Measurements from ENCODE around the gene KCNIP2.
"Not testable (repeated sequence)": the region's sequence is repeated elsewhere in the genome, so short reads cannot be mapped to it uniquely, and the experiment has no call there.

Gene KCNIP2

DNA sequence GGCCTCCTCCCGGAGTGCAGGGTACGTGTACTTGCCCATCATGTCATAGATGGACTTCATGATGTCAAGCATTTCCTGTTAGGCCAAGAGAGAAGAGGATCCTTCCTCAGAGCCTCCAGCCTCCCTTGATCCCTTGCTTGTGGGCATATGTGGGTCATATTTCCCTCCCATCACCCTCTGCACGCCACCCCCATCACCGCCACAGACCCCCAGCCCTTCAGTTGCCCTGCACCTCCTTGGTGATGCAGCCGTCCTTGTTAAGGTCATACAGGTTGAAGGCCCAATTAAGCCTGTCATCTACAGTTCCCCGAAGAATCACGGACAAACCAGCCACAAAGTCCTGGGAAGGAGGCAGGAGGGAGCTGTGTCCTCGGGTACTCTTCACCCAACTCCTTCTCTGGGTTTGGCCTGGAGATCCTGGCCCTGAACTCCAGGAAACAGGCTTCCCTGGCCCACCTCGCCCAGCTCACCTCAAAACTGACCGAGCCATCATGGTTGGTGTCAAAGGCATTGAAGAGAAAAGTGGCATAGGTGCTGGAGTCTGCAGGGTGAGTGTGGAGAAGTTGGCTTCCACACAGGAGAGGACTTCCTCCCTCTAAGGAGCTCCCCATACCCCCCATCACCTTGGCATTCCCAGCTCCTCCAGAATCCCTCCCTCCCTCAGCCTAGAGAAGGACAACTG, 15.5 kb downstream of the KCNIP2 start:
- no peak for DNase-seq

DNA sequence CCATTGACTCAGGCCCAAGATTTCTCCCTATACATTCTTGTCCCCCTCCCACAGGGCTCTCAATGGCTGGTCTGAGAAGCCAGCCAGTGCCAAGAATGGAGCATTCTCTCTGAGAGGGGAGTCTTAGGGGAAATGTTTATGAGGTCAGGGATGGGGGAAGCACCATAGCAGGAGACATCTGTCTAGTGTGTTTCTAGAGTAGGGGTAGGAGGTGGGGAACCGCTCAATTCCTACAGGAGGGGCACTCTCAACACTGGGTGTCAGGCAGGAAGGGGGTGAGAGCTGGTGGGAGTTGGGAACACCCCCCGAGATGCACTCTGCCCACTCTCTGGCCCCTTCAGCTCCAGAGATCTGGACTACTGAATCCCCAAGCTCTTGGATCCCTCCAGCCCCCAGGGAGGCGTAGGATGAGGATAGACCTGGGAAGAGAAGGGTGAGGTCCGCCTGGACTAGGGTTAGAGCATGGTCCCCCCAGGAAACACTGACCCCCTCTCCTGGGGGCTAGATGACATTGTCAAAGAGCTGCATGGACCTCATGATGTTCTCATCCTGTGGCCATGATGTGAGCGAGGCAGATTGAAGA, 16.7 kb downstream of the KCNIP2 start:
- DNase-seq: no peak

DNA sequence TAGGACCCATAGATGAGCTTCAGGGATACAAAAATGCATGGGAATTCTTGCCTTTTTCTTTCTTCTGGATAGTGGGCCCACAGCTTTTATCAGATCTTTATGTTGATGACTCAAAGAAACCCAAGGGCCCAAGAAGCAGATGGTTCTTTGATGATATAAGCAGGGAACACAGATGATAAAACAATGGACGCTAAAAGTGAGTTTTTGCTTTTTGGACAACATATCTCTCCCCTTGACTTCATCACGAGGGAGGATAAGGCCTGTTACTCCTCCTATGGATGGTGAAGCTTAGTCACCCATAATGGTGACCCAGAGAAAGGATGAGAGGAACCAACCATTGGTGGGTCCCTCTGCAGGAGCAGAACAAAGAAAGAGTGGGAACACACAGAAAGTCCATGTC, 18.9 kb downstream of the KCNIP2 start:
- no peak for DNase-seq

DNA sequence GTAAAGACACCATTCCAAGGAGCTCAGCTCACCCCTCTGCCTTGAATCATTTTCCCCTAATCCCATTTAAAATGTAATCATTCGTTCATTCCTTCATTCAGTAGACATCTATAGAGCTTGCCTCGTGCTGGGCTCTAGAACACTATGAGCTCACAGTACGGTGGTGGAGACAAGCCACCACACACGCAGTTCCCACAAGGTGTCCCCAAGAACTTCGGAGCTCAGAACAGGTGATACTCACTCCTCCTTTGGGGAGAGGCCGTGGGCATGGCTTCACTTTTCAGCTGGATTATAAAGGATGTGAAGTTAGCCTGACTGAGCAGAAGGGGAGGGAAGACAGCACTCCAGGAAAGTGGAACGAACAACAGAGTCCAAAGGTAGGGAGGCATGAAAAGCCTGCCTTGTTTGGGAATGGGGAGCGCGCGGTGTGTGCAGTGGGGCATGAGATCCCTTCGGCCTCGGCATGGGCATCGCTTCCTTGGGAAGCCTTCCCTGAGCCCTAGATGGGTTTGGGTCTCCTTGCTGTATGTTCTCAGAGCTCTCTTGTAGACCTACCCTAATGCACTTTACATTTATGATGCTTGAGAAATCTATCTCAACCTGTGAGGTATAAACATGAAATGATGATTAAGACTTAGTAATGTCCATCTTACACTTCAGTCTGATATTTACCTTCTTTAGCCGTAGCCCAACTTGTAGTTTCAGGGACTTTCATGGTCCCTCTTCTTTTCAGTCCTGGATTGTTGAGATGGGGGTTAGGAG, 24.5 kb downstream of the KCNIP2 start:
- DNase-seq: peak; percentile 32

DNA sequence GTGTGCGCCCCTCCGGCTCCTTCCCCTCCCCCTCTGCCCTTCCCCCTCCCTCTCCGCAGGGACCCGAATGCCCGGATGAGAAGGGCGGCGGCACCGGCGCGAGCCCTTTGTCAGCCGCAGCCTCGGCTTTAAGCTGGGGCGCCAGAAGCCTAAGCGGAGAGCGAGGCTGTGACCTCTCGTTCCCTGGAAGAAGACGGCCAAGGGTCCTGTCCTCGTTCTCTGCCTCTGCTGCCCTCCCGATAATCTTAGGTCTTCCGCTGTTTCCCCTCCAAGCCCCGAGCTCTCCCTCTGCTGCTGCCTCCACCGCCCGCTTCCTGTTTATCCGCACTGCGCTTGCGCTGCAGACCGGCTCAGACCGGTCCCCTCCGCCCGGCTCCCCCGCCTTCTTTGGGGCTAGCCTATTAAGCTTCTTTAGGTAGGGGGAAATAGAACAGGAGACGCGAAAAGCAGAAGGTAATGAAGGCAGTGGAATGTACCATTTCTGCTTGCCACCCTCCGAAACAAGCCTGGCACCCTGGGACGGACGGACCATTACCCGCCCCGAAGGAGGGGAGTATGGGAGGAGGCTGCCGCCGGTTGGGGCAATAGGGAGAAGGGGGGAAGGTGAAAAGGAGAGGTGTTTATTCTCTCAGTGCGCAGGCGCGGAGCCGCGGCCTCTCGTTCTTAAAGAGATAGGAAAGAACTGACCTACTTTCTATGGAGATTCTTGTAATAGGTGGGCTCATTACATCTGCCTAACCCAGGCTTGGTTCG, 25.3 kb downstream of the KCNIP2 start, which contains the start of gene OGA:
TSS of gene OGA (minus strand) at position 326 of the 753 bp plus-strand sequence. CDS start 422 bp downstream, outside the sequence.
- DNase-seq: peak; percentile 97

DNA sequence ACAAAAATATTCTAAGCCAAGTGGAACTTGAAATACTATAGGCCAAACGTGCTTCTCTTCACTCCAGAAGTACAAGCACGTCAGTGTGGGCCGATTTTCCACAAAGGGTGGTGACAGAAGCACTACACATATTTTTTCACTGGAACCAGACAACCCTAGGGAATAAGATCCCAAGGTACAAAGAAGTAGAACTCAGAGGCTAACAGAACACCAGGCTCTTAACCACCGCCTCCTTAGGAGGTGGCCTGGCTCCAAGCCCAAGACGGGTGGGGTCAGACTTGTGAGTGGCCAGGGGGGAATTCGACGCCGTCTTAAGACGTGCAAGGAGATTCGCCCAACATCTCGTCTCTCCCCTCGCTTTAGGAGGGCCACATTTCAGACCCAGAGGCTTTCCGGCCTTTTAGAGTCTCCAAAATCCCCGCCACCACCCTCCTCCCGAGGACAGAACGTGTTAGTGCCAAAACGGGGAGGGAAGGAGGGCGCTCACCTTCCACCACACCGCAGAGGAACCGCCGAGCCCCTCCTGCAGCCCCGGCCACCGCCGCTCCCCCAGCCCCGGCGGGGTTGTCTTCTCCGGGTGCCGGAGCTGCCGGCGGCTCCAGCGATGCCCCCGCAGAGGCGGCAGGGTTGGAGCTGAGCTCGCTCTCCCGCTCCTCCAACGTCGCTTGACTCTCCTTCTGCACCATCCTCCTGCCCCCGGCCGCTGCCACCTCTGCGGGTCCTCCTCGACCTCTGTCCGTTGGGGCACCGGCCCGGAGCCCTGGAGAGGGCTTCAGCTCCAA, 26.1 kb downstream of the KCNIP2 start:
- peak; percentile 26 for DNase-seq

DNA sequence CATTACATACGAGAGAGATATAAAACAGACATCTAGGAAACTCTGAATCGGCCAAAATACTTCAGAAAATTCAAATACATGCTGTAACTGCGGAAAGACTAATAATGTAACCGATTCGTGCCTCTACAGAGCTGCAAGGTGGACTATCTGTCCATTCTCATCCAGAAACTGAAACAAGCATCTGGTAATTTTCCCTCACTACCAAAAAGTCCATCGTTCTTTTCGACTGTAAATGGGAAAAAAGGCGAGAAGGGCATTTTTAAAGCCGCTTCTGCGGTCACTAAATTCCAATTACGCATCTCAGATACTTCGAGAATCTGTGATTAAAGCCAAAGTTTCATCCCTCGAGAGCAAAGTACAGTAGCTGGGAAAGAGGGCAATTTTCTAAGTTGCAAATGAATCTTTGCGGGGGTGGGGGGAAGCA, 26.7 kb downstream of the KCNIP2 start:
- DNase-seq: no peak

DNA sequence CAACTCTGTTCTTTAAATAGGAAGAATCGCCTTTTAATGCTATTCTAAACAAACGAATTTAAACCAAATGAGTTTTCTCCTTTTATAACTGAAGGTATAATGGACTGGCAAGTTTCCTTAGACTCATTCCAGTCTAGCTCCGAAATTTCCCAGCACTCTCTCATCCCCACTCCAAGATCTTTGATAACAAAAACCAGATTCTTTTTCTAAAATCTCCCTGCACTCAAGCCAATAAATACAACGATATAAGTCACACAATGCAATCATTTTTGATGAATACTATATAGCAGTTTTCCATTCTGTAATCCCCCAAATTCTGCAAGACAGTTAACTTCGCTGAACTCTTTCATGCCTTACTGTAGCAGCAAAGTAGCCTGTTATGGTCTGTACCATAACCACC, 27.2 kb downstream of the KCNIP2 start:
- no peak for DNase-seq

DNA sequence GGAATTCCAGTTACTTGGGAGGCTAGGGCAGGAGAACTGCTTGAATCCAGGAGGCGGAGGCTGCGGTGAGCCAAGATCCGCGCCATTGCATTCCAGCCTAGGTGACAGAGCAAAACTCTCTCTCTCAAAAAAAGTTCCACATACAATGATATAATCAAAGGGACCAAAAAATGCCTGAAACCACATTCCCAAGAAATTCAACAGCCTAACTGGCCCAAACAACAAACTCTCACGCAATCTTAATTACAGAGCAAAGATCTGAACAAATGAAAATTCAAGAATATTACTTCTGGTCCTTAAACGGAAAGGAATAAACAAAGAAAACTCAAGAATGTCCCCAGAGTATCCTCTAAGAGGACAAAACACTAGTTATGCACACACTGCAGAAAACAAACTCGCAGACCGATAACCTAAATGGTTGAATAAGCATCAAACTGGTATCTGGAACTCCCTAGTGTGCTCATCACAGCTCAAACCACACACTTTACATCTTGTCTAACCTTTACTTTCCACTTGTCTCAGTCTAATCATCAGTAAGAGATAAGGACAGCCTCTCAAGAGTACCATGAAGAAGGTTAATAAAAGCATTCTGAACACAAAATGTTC, 29.0 kb downstream of the KCNIP2 start:
- no peak for DNase-seq

DNA sequence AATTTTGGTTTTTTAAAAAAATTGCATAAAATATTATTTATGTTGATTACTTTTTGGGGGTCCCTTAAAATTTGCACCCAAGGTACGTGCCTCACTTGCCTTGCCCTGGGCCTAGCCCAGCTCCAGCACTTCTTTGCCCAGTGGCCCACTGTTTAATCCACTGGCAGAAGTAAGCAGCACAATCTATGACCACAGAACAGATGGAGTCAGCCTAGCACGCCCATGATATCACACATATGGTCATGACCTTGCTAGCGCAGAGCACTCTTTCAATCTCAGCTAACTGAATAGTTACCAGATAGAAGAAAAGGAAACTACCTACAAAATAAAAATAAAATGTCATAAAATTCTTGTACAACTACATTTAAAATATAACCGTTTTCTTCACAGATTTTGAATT, 31.0 kb downstream of the KCNIP2 start:
- DNase-seq: no peak

DNA sequence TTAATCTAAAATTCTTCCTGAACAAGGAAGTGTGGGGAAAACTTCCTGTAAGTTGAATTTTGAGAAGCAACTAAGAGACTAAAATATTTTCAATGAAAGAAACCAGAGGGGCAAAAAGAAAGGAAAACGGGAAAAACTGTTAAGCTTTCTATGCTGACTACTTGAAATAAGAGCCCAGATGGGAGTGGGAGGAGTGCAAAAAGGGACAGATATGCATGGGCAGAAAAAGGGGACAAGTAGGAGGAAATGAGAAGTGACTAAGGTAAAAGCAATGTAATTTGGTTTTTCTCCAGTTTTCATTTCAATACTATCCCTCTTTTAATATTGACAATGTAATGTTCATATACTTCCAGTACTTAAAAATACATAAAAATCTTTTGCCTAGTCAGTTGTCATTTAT, 36.4 kb downstream of the KCNIP2 start:
- no peak for DNase-seq

DNA sequence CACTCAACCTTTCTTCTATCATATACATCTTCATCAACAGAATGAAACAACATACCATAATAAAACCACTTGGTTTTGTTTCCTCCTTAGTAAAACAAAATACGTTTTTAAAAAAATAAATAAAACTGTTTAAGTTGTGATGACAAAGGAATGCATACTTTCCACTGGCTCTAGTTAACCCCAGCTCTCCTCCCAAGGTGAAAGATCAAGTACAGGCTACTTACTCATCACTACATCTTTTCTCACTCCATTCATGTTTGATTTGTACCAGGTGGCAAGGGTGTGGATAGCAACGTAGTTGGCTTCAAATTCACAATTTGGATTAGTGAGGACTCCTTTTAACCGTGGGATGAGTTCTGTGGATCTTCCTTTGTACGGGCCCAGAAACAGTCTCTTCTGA, 40.1 kb downstream of the KCNIP2 start:
- DNase-seq: no peak

DNA sequence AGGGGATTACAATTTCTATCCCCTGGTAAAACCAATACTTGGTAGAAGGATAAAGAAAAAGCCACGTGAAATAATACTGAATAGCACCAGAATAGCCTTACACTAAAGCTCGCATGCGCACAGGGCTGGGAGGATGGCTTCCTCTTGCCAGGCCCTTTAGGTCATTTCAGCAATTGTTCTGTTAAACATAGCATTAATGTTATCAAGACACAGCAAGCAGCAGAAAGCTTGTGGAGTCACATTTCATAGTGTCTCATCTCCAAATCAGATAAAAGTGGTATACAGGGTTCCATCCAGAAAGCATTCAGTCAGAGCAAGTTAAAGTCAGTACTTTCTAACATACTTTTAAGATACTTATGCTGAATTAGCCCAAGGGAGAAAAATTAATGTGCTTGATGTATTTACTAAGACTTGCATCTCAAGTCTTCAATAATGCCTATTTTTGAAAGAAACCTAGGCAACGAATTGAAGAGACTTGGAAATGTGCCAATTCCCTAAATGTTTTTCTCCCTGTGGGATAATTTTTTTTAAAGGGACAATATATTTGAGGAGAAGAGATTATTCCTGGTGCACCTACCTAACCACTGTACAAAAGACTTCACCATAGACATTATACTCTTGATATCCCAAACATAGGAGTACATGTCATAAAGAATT, 46.1 kb downstream of the KCNIP2 start:
- DNase-seq: no peak

DNA sequence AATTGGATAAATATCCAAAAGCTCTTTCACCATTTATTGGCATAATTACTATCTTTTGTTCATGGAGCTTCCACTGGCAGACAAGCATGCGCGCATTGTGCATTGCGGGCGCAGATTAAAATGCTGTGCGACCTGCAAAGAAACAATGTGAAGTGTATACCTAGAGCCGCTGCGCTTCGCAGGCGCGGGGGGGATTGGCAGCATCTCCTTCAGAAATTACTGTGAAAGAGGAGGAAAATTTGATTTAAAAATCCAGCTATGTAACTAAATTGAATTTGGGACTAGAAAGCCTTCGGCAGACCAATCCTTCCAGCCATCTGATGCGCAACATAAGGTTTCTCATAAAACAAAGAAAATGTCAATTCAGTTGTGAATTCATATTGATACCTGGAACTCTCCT, 50.1 kb downstream of the KCNIP2 start:
- DNase-seq: no peak

DNA sequence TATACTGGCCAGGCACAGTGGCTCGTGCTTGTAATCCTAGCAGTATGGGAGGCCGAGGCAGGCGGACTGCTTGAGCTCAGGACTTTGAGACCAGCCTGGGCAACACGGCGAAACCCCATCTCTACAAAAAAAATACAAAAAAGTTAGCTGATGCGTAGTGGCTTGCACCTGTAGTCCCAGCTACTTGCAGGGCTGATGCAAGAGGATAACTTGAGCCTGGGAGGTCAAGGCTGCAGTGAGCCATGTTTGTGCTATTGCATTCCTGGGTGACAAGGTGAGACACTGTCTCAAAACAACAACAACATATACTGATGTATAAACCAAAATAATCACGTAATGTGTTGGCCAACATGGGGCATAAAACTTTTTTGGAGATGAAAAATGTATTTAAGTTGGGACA, 53.9 kb downstream of the KCNIP2 start:
- no peak for DNase-seq

DNA sequence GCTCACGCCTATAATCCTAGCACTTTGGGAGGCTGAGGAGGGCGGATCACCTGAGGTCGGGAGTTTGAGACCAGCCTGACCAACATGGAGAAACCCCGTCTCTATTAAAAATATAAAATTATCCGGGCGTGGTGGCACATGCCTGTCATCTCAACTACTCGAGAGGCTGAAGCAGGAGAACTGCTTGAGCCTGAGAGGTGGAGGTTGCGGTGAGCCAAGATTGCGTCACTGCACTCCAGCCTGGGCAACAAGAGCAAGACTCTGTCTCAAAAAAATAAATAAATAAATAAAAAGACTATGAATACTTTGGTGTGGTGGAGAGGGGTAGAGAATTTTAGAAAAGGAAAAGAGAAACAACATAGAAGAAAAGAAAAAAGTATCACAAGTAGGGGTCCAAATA, 54.4 kb downstream of the KCNIP2 start:
- not testable (repeated sequence) for DNase-seq

DNA sequence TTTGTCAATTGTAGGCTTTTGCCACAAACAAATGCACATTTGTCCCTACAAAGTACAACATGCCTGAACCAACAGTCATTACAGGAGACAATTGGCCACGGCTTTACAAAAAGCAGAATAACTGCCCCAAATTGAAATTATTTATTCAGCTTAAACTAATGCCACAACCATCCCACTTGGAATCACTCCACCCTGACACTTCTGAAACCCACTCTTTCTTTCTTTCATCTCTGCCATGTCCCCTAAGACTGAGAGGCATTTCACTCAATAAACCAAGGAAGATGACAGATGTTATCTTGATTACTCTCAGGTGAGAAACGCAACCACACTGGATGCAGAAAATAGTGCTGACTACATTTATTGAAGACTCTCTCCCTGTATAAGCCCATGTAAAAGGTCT, 57.8 kb downstream of the KCNIP2 start:
- no peak for DNase-seq

DNA sequence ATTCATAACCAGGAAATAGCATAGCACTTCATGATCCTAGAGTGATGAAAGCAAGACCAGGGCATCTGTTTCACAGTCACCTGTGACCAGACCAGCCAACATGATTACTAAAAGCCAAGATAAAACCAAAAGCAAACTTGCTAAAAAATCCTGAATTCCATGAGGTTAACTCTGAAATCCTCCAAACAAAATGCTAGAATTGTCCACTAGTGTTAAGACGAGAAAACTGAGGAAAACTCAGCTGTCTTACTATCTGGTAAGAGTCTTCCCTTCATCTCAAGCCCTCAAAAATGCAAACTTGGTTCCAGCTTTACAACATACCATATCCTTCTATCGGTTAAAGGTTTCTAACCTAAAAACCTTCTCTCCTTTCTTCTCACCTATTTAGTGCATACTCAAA, 59.0 kb downstream of the KCNIP2 start:
- no peak for DNase-seq

DNA sequence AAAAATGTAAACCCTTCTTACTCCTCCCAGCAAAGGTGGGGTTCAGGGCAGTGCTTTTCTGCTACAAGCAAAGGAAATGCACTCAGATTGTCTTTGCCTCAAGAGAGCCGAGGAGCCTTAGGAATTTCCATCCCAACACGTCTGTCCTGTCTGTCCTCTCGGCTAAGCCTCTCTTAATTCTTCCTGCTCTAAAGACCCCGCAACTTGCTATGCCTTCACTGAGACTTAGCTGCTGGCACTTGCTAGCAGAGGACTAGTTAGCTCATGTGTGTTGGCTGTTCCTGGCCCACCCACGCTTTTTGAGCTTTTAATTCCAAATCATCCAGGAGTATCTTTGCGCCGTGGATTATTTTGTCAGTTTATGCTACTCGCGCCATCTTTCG, 59.9 kb downstream of the KCNIP2 start:
- no peak for DNase-seq

DNA sequence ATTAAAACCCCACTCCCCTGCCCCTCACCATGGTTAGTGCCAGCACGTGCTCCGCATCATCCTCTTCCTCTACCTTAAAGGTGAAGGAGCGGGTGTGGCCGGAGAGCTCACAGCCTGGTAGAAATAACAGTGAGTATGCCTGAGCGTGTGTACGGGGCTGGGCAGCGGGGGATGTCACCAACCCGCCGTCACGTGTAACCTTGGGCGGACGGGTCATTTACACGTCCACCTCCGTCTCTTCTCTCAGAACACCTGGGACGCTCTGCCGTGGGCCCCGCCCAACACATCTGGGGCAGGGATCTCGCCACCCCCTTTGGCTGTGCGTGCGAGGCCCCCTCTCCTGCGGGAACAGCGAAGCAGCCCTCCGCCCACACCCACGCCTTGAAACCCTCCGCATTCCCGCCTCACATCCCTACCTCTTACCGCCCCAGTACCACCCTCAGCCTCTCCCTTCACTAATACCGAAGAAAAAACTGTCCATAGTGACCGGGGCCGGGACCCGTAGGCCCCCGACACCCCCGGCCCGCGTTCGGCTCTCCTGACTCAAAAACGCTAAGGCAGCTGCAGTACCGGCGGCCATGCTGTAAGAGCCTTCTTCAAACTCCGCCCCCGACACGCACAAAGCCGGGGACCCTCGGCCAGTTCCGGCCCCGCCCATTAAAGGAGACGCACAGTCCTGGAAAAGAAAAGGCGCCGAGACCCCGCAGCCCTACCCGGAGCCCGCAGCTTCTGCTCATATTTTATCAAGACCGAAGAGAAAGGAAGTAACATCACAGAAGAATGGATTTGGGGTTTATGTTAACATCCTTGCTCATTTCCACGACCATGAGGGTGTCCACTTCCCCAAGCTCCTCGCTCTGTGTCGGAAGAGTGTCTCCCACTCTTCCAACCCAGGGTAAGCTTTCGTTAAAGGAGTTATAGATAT, 60.5 kb downstream of the KCNIP2 start, which contains the start of gene NPM3:
TSS of gene NPM3 (minus strand) at position 636 of the 925 bp plus-strand sequence. CDS start at position 580, 56 bp downstream.
- peak; percentile 78 for DNase-seq

Measured in effector CD4-positive, alpha-beta T cell (primary cell).